GM13976 (cell line): ENCODE measurements around the gene COX8C.
"Not testable (repeated sequence)": the region's sequence is repeated elsewhere in the genome, so short reads cannot be mapped to it uniquely, and the experiment has no call there.

ENCODE experiments used
- DNase-seq: peaks from one replicate; pipeline ENCODE4 v3.0.0; 2012; ENCODE audit warnings: low spot score
- CTCF ChIP-seq: IDR thresholded peaks from 2 replicates; pipeline ENCODE4 v1.5.1; 2012; ENCODE audit warnings: borderline replicate concordance, mild to moderate bottlenecking; ENCODE audit not compliant: insufficient read depth; ENCODE audit errors: extremely low read depth, missing control alignments, control extremely low read depth
- in situ Hi-C: fragments of 300-500 bp; cut with MboI; formaldehyde crosslinking; loops from one replicate; pipeline ENCODE4 v1.12.0; 2022; ENCODE audit warnings: low sequenced_read_pairs, mixed read lengths, inconsistent platforms; ENCODE audit not compliant: unreplicated experiment

The COX8C gene

GRCh38 chr14:93337884-93338283, 9.1 kb upstream of the COX8C start:
- TF ChIP-seq CTCF, result no peak
- in situ Hi-C loops, result no loop called here
- DNase-seq, result no peak

GRCh38 chr14:93343266-93343665, 3.7 kb upstream of the COX8C start:
- no peak for DNase-seq
- no peak for TF ChIP-seq CTCF
- in situ Hi-C loops, result no loop called here

- no peak for DNase-seq
- TF ChIP-seq CTCF, result no peak
- in situ Hi-C loops, result no loop called here
These were observed 3.2 kb upstream of the COX8C start for GRCh38 chr14:93343797-93344196.

GRCh38 chr14:93347850-93348249, 868 bp downstream of the COX8C start:
- TF ChIP-seq CTCF, result no peak
- in situ Hi-C loops, result no loop called here
- no peak for DNase-seq

- TF ChIP-seq CTCF, result no peak
- DNase-seq, result no peak
- in situ Hi-C loops, result no loop called here
These were observed 1.3 kb downstream of the COX8C start for GRCh38 chr14:93348292-93348691.

GRCh38 chr14:93354873-93355272, 7.9 kb downstream of the COX8C start:
- in situ Hi-C loops, DNase-seq: not testable (repeated sequence)

- in situ Hi-C loops, result no loop called here
- DNase-seq, result no peak
- no peak for TF ChIP-seq CTCF
These were observed 22.2 kb downstream of the COX8C start for GRCh38 chr14:93368996-93369712.
